OCI-LY1 (cell line): Measurements from ENCODE around the gene DBR1.
A peak's percentile ranks its signal among the peaks of the same experiment; 100 is the strongest.

ENCODE experiments used
- H2AFZ ChIP-seq: fragments of 200-600 bp; sonication (generic), shearing (Covaris generic); 2 replicates; pipeline ENCODE4 v1.6.0; 2014; ENCODE audit warnings: antibody characterized with exemption, mild to moderate bottlenecking, low read length
- H3F3A ChIP-seq: fragments of 200-600 bp; sonication (generic), shearing (Covaris generic); 2 replicates; pipeline ENCODE4 v1.6.0; 2014; ENCODE audit warnings: mild to moderate bottlenecking, antibody characterized with exemption, low read length, moderate library complexity; ENCODE audit not compliant: insufficient read depth
- H3K27ac ChIP-seq: fragments of 200-600 bp; sonication (generic); 2 replicates; pipeline ENCODE4 v1.5.1; 2014; ENCODE audit warnings: low read length, mixed run types, mild to moderate bottlenecking, low read depth; ENCODE audit not compliant: poor library complexity, severe bottlenecking
- H3K27me3 ChIP-seq: fragments of 200-600 bp; sonication (generic); 2 replicates; pipeline ENCODE4 v1.6.0; 2014; ENCODE audit warnings: antibody characterized with exemption, mild to moderate bottlenecking, low read length, moderate library complexity; ENCODE audit not compliant: insufficient read depth
- H3K36me3 ChIP-seq: fragments of 200-600 bp; sonication (generic); 2 replicates; pipeline ENCODE4 v1.6.1; 2014; ENCODE audit warnings: mild to moderate bottlenecking, antibody characterized with exemption, low read length, moderate library complexity, mixed read lengths; ENCODE audit not compliant: insufficient read depth
- H3K4me1 ChIP-seq: fragments of 200-600 bp; sonication (generic); 2 replicates; pipeline ENCODE4 v1.5.1; 2014; ENCODE audit warnings: mild to moderate bottlenecking, low read length, moderate library complexity; ENCODE audit not compliant: insufficient read depth, severe bottlenecking
- H3K4me2 ChIP-seq: fragments of 200-600 bp; sonication (generic), shearing (Covaris generic); 2 replicates; pipeline ENCODE4 v1.6.1; 2014; ENCODE audit warnings: low read length
- H3K4me3 ChIP-seq: fragments of 200-600 bp; sonication (generic); 2 replicates; pipeline ENCODE4 v1.5.1; 2014; ENCODE audit warnings: low read length, low read depth, mild to moderate bottlenecking, mixed read lengths; ENCODE audit not compliant: poor library complexity, severe bottlenecking
- H3K79me2 ChIP-seq: fragments of 200-600 bp; shearing (Covaris generic); 2 replicates; pipeline ENCODE4 v1.6.1; 2016; ENCODE audit warnings: mixed run types, low read length, mixed read lengths; ENCODE audit not compliant: insufficient read depth
- H3K9ac ChIP-seq: fragments of 200-600 bp; sonication (generic), shearing (Covaris generic); 2 replicates; pipeline ENCODE4 v1.6.1; 2014; ENCODE audit warnings: mild to moderate bottlenecking, low read length, mixed read lengths
- H3K9me2 ChIP-seq: fragments of 200-600 bp; sonication (generic), shearing (Covaris generic); 2 replicates; pipeline ENCODE4 v1.6.1; 2014; ENCODE audit warnings: low read depth, mild to moderate bottlenecking, low read length, mixed read lengths
- H3K9me3 ChIP-seq: fragments of 200-600 bp; shearing (Covaris generic); 2 replicates; pipeline ENCODE4 v1.6.1; 2014; ENCODE audit warnings: low read length, mixed read lengths
- H4K20me1 ChIP-seq: fragments of 200-600 bp; sonication (generic), shearing (Covaris generic); 2 replicates; pipeline ENCODE4 v1.6.0; 2016; ENCODE audit warnings: mild to moderate bottlenecking, low read length; ENCODE audit not compliant: insufficient read depth
- CTCF ChIP-seq: fragments of 200-600 bp; sonication (generic), shearing (Covaris generic); IDR thresholded peaks from 2 replicates; pipeline ENCODE4 v1.5.1; 2017; ENCODE audit warnings: mild to moderate bottlenecking, antibody characterized with exemption, low read length, moderate library complexity, mixed read lengths
- EZH2 ChIP-seq: fragments of 200-600 bp; sonication (generic), shearing (Covaris generic); IDR thresholded peaks from 2 replicates; pipeline ENCODE4 v1.8.0; 2017; ENCODE audit warnings: borderline replicate concordance, mixed run types, mild to moderate bottlenecking, antibody characterized with exemption, low read length, moderate library complexity, mixed read lengths

DBR1 gene

GRCh38 chr3:138196023-138196422, 21.3 kb upstream of the DBR1 start:
- Histone ChIP-seq H3K4me2 (no peak overlapping the region), H3K36me3 (peaks cover 29% of the 10 kb centered on the region), H3K4me1 (no peaks in the 10 kb centered on the region), H4K20me1 (peaks cover 7% of the 10 kb centered on the region; the same call in 1 of the 2 replicates), H3K27ac (no peak overlapping the region), H3K9ac (no peak overlapping the region), H3K9me2 (no peaks in the 10 kb centered on the region), H3K27me3 (no peaks in the 10 kb centered on the region), H3K9me3 (no peaks in the 10 kb centered on the region), H2AFZ (no peak overlapping the region), H3K4me3 (no peak overlapping the region), H3K79me2 (peaks cover 94% of the 10 kb centered on the region), H3F3A (no peaks in the 10 kb centered on the region)
- TF ChIP-seq CTCF (no peak), EZH2 (no peak)

GRCh38 chr3:138195481-138195880, 20.8 kb upstream of the DBR1 start:
- H3K4me1 ChIP-seq, result no peaks in the 10 kb centered on the region
- H3K27ac ChIP-seq, result no peak overlapping the region
- peaks cover 34% of the 10 kb centered on the region for H3K36me3 ChIP-seq
- no peaks in the 10 kb centered on the region for H3F3A ChIP-seq
- TF ChIP-seq CTCF, result no peak
- no peak for TF ChIP-seq EZH2
- H3K9me2 ChIP-seq, result no peaks in the 10 kb centered on the region
- peaks cover 94% of the 10 kb centered on the region for H3K79me2 ChIP-seq
- peaks cover 7% of the 10 kb centered on the region; the same call in 1 of the 2 replicates for H4K20me1 ChIP-seq
- H2AFZ ChIP-seq, result no peak overlapping the region
- H3K4me2 ChIP-seq, result no peak overlapping the region
- no peaks in the 10 kb centered on the region for H3K9me3 ChIP-seq
- H3K9ac ChIP-seq, result no peak overlapping the region
- no peaks in the 10 kb centered on the region for H3K27me3 ChIP-seq
- H3K4me3 ChIP-seq, result no peak overlapping the region

- H2AFZ ChIP-seq, result peak overlapping the region; percentile 5; the same call in 1 of the 2 replicates
- H3K36me3 ChIP-seq, result peaks cover 24% of the 10 kb centered on the region
- H3K9me3 ChIP-seq, result no peaks in the 10 kb centered on the region
- H3K9me2 ChIP-seq, result no peaks in the 10 kb centered on the region
- H4K20me1 ChIP-seq, result no peaks in the 10 kb centered on the region
- peak overlapping the region; percentile 72 for H3K9ac ChIP-seq
- peaks cover 55% of the 10 kb centered on the region for H3K79me2 ChIP-seq
- peak overlapping the region; percentile 57 for H3K27ac ChIP-seq
- peaks cover 25% of the 10 kb centered on the region for H3K4me1 ChIP-seq
- H3K27me3 ChIP-seq, result no peaks in the 10 kb centered on the region
- H3F3A ChIP-seq, result no peaks in the 10 kb centered on the region
- peak overlapping the region; percentile 91 for H3K4me3 ChIP-seq
- no peak for TF ChIP-seq CTCF
- TF ChIP-seq EZH2, result no peak
- peak overlapping the region; percentile 68 for H3K4me2 ChIP-seq
Measured at GRCh38 chr3:138188013-138188730, 13.5 kb upstream of the DBR1 start.
